MM.1S (cell line): ENCODE data around the gene HMX1.

Source experiments
- DNase-seq: peaks from one replicate; pipeline ENCODE4 v3.0.0-alpha.2; 2015
- H2AFZ ChIP-seq: fragments of 300-600 bp; sonication (generic); 2 replicates; pipeline ENCODE4 v1.6.0; 2016; ENCODE audit warnings: antibody characterized with exemption, low read length
- H3F3A ChIP-seq: fragments of 300-600 bp; sonication (generic); 2 replicates; pipeline ENCODE4 v1.6.1; 2016; ENCODE audit warnings: mild to moderate bottlenecking, antibody characterized with exemption, low read length, moderate library complexity, mixed read lengths; ENCODE audit not compliant: insufficient read depth
- H3K27ac ChIP-seq: fragments of 300-600 bp; sonication (generic); 2 replicates; pipeline ENCODE4 v1.5.1; 2016; ENCODE audit warnings: mild to moderate bottlenecking, low read length
- H3K27me3 ChIP-seq: fragments of 300-600 bp; sonication (generic); replicated peaks from 2 replicates; pipeline ENCODE4 v1.6.0; 2016; ENCODE audit warnings: low read length; ENCODE audit not compliant: insufficient read depth
- H3K36me3 ChIP-seq: fragments of 300-600 bp; sonication (generic); replicated peaks from 2 replicates; pipeline ENCODE4 v1.6.1; 2016; ENCODE audit warnings: mild to moderate bottlenecking, low read length, mixed read lengths; ENCODE audit not compliant: insufficient read depth
- H3K4me1 ChIP-seq: fragments of 300-600 bp; sonication (generic); 2 replicates; pipeline ENCODE4 v1.6.1; 2016; ENCODE audit warnings: low read length, mixed read lengths
- H3K4me2 ChIP-seq: fragments of 300-600 bp; sonication (generic); 2 replicates; pipeline ENCODE4 v1.6.0; 2016; ENCODE audit warnings: low read depth, low read length
- H3K4me3 ChIP-seq: fragments of 300-600 bp; sonication (generic); 2 replicates; pipeline ENCODE4 v1.5.1; 2016; ENCODE audit warnings: low read length, mixed read lengths
- H3K79me2 ChIP-seq: fragments of 300-600 bp; sonication (generic); 2 replicates; pipeline ENCODE4 v1.6.1; 2016; ENCODE audit warnings: mixed run types, low read length, mixed read lengths
- H3K9ac ChIP-seq: fragments of 300-600 bp; sonication (generic); 2 replicates; pipeline ENCODE4 v1.6.1; 2016; ENCODE audit warnings: low read length, mixed read lengths
- H3K9me2 ChIP-seq: fragments of 300-600 bp; sonication (generic); replicated peaks from 2 replicates; pipeline ENCODE4 v1.6.1; 2016; ENCODE audit warnings: mild to moderate bottlenecking, low read length, mixed read lengths; ENCODE audit not compliant: insufficient read depth
- H3K9me3 ChIP-seq: fragments of 300-600 bp; sonication (generic); replicated peaks from 2 replicates; pipeline ENCODE4 v1.6.1; 2016; ENCODE audit warnings: mild to moderate bottlenecking, low read length, mixed read lengths; ENCODE audit not compliant: insufficient read depth
- H4K20me1 ChIP-seq: fragments of 300-600 bp; sonication (generic); 2 replicates; pipeline ENCODE4 v1.6.1; 2016; ENCODE audit warnings: mild to moderate bottlenecking, low read length, moderate library complexity, mixed read lengths; ENCODE audit not compliant: insufficient read depth
- CTCF ChIP-seq: fragments of 300-600 bp; sonication (generic); IDR thresholded peaks from 2 replicates; pipeline ENCODE4 v1.5.1; 2016; ENCODE audit warnings: antibody characterized with exemption, low read length, mixed read lengths
- EZH2 ChIP-seq: fragments of 300-600 bp; sonication (generic); optimal IDR thresholded peaks from 2 replicates; pipeline ENCODE3; 2017; ENCODE audit warnings: low read depth, mild to moderate bottlenecking, antibody characterized with exemption, low read length, mixed read lengths
- EZH2phosphoT487 ChIP-seq: fragments of 300-600 bp; sonication (generic); IDR thresholded peaks from 2 replicates; pipeline ENCODE4 v1.6.1; 2018; ENCODE audit warnings: antibody characterized with exemption, low read length

HMX1 gene

GRCh38 chr4:8886612-8887406 is 15.2 kb upstream of the HMX1 start:
- H3K9ac ChIP-seq, result no peak overlapping the region
- H3K36me3 ChIP-seq, result no peaks in the 10 kb centered on the region
- H3K9me2 ChIP-seq, result no peaks in the 10 kb centered on the region
- no peak overlapping the region for H2AFZ ChIP-seq
- H4K20me1 ChIP-seq, result no peaks in the 10 kb centered on the region
- no peak for DNase-seq
- no peaks in the 10 kb centered on the region for H3K4me1 ChIP-seq
- no peaks in the 10 kb centered on the region for H3K79me2 ChIP-seq
- no peaks in the 10 kb centered on the region for H3K9me3 ChIP-seq
- no peak overlapping the region for H3K4me2 ChIP-seq
- TF ChIP-seq CTCF, result peak; percentile 53
- no peak for TF ChIP-seq EZH2
- H3K27me3 ChIP-seq, result peaks cover 92% of the 10 kb centered on the region
- H3K4me3 ChIP-seq, result no peak overlapping the region
- no peaks in the 10 kb centered on the region for H3F3A ChIP-seq
- no peak overlapping the region for H3K27ac ChIP-seq

GRCh38 chr4:8882239-8882638 is 10.6 kb upstream of the HMX1 start:
- Histone ChIP-seq H3K4me1 (no peaks in the 10 kb centered on the region), H3K9ac (no peak overlapping the region), H4K20me1 (no peaks in the 10 kb centered on the region), H3K36me3 (no peaks in the 10 kb centered on the region), H3K4me3 (no peak overlapping the region), H3K27ac (no peak overlapping the region), H3F3A (no peaks in the 10 kb centered on the region), H3K27me3 (peaks cover 93% of the 10 kb centered on the region), H3K9me2 (no peaks in the 10 kb centered on the region), H2AFZ (no peak overlapping the region), H3K9me3 (no peaks in the 10 kb centered on the region), H3K4me2 (no peak overlapping the region), H3K79me2 (no peaks in the 10 kb centered on the region)
- no peak for DNase-seq
- no peak for TF ChIP-seq EZH2
- TF ChIP-seq CTCF, result no peak
- TF ChIP-seq EZH2phosphoT487, result no peak

GRCh38 chr4:8880851-8881250 is 9.2 kb upstream of the HMX1 start:
- Histone ChIP-seq H3K4me1 (no peaks in the 10 kb centered on the region), H3K9me2 (no peaks in the 10 kb centered on the region), H3K36me3 (no peaks in the 10 kb centered on the region), H3K79me2 (no peaks in the 10 kb centered on the region), H3K9me3 (no peaks in the 10 kb centered on the region), H3K4me3 (no peak overlapping the region), H3K27me3 (peaks cover 96% of the 10 kb centered on the region), H4K20me1 (no peaks in the 10 kb centered on the region), H3F3A (no peaks in the 10 kb centered on the region), H3K27ac (no peak overlapping the region), H3K4me2 (no peak overlapping the region), H3K9ac (no peak overlapping the region), H2AFZ (no peak overlapping the region)
- TF ChIP-seq EZH2 (no peak), CTCF (no peak), EZH2phosphoT487 (no peak)
- no peak for DNase-seq
